GM12878 (cell line): ENCODE measurements around the gene CDCP1. TPM values are rescaled to one million over a fixed set of nuclear protein-coding genes. Genes with fewer than 3 reads are reported as not detected.

Experiments used
- ATAC-seq: fragments of 200-7000 bp; cut with Tn5 transposase; 3 replicates; pipeline ENCODE4 v1.9.1; 2020; ENCODE audit warnings: mild to moderate bottlenecking, moderate library complexity
- BruUV-seq: library from RNA; stranded (reverse); fragments of 400-500 nt; replicated peaks from 2 replicates; lab custom pipeline; 2021; lab: Mats Ljungman, UMichigan
- CTCF ChIA-PET: fragments of 300-600 bp; sonication (Branson Sonifier 250); formaldehyde crosslinking; extraction: SDS; loops from one replicate; lab custom pipeline; 2021; ENCODE audit warnings: inconsistent platforms; lab: Yijun Ruan, JAX
- POLR2A ChIA-PET: fragments of 350-600 bp; formaldehyde crosslinking; extraction: SDS; loops from one replicate; lab custom pipeline; 2021; ENCODE audit warnings: inconsistent platforms; lab: Charles Lee
- RAD21 ChIA-PET: fragments of 300-600 bp; sonication (Branson Sonifier 250); formaldehyde crosslinking; loops from one replicate; lab custom pipeline; 2023; ENCODE audit warnings: antibody characterized with exemption; ENCODE audit not compliant: unreplicated experiment; lab: Charles Lee
- SMC1A ChIA-PET: fragments of 300-600 bp; sonication (Branson Sonifier 250); formaldehyde crosslinking; loops from one replicate; lab custom pipeline; 2023; ENCODE audit not compliant: unreplicated experiment, uncharacterized antibody; lab: Charles Lee
- DNase-seq: peaks from one replicate; pipeline ENCODE4 v3.0.0-alpha.2; 2011; ENCODE audit warnings: low read depth, low spot score
- FAIRE-seq: peaks from 3 replicates; lab custom pipeline; 2011; peaks lifted over from hg19 to GRCh38; lab: Jason Lieb, UNC
- H2AFZ ChIP-seq: 2 replicates; pipeline ENCODE4 v1.6.0; 2011; ENCODE audit warnings: low read depth, low read length, control low read depth; ENCODE audit not compliant: control insufficient read depth
- H3K27ac ChIP-seq: 2 replicates; pipeline ENCODE4 v1.5.1; 2011; ENCODE audit warnings: control low read depth; ENCODE audit not compliant: control insufficient read depth, insufficient read depth
- H3K27me3 ChIP-seq, 2 experiments: replicated peaks in 1 of 2; 2 replicates each; pipeline versions ENCODE4 v1.6.0 to v1.6.1; 2011; ENCODE audit warnings: low read length in 1 of 2; ENCODE audit not compliant: control insufficient read depth in 2 of 2, insufficient read depth in 2 of 2
- H3K36me3 ChIP-seq, 2 experiments: 2 replicates each; pipeline ENCODE4 v1.5.1; 2011; ENCODE audit warnings: low read length in 1 of 2; ENCODE audit not compliant: control insufficient read depth in 2 of 2, insufficient read depth in 2 of 2
- H3K4me1 ChIP-seq: 2 replicates; pipeline ENCODE4 v1.6.1; 2011; ENCODE audit warnings: mild to moderate bottlenecking, low read length, moderate library complexity, mixed read lengths; ENCODE audit not compliant: control insufficient read depth, insufficient read depth
- H3K4me2 ChIP-seq: 2 replicates; pipeline ENCODE4 v1.6.0; 2011; ENCODE audit warnings: control low read depth; ENCODE audit not compliant: control insufficient read depth, insufficient read depth
- H3K4me3 ChIP-seq: fragments of 200-600 bp; sonication (generic); 2 replicates; pipeline ENCODE4 v1.5.1; 2016
- H3K79me2 ChIP-seq: 2 replicates; pipeline ENCODE4 v1.6.0; 2011; ENCODE audit warnings: low read length; ENCODE audit not compliant: control insufficient read depth, insufficient read depth
- H3K9ac ChIP-seq: 2 replicates; pipeline ENCODE4 v1.8.0; 2011; ENCODE audit warnings: low read length, control low read depth, mixed read lengths; ENCODE audit not compliant: control insufficient read depth, insufficient read depth
- H3K9me3 ChIP-seq: replicated peaks from 3 replicates; pipeline ENCODE4 v1.5.1; 2011; ENCODE audit warnings: mild to moderate bottlenecking, low read length; ENCODE audit not compliant: control insufficient read depth, insufficient read depth
- H4K20me1 ChIP-seq: 2 replicates; pipeline ENCODE4 v1.6.0; 2011; ENCODE audit not compliant: control insufficient read depth, insufficient read depth
- CBX3 ChIP-seq: fragments of 200-600 bp; sonication (generic); IDR thresholded peaks from 2 replicates; pipeline ENCODE4 v1.6.1; 2016; ENCODE audit warnings: low read depth, borderline replicate concordance
- ZNF24 ChIP-seq: fragments of 450-650 bp; IDR thresholded peaks from 2 replicates; pipeline ENCODE4 v1.6.1; 2017; ENCODE audit warnings: antibody characterized with exemption, mild to moderate bottlenecking
- whole genome bisulfite sequencing: methylation state at CpG from one replicate; pipeline ENCODE4 v1.1.6; 2016; ENCODE audit warnings: low lambda C conversion rate; ENCODE audit not compliant: insufficient replicate concordance, insufficient coverage; ENCODE audit errors: missing lambda C conversion rate; 5-methylcytosine and 5-hydroxymethylcytosine counted together
- in situ Hi-C: fragments of 300-500 bp; cut with MboI; formaldehyde crosslinking; loops from 9 replicates; pipeline ENCODE4 v1.14.3; 2018; ENCODE audit warnings: mixed read lengths
- intact Hi-C: fragments of 100-400 bp; cut with micrococcal nuclease; formaldehyde crosslinking; loops from one replicate; pipeline ENCODE4 v1.14.2; 2022; ENCODE audit not compliant: unreplicated experiment
- polyA plus RNA-seq, 11 experiments: library from polyadenylated mRNA; depleted of rRNA in 4 of 11; unstranded in 6 of 11; stranded (reverse) in 5 of 11; fragments of >200 nt; fragmentation: Nextera tagmentation in 4 of 11; fragmentation: Illumina TruSeq in 1 of 11; extraction: Ambion mirVana in 4 of 11; extraction: Trizol in 1 of 11; gene quantifications; 1 replicate in 1 of 11; 2 replicates in 10 of 11; pipeline versions ENCODE4 v1.2.1 to v1.2.3, GENCODE V29; 2011 to 2016; ENCODE audit warnings: inconsistent platforms in 2 of 11, missing spikeins in 2 of 11, low read depth in 1 of 11
- total RNA-seq, 4 experiments: library from RNA; depleted of rRNA in 3 of 4; stranded (reverse); fragments of >200 nt in 3 of 4; fragmentation: Illumina TruSeq in 1 of 4; extraction: Trizol in 1 of 4; gene quantifications; 2 replicates each; pipeline versions ENCODE4 v1.2.1 to v1.2.3, GENCODE V29; 2013 to 2021
- TF ChIP-seq, protein P1 (sequence below): IDR thresholded peaks from 2 replicates; pipeline ENCODE4 v1.6.1; 2011; ENCODE audit warnings: borderline replicate concordance, low read depth, mild to moderate bottlenecking, moderate library complexity, low read length; ENCODE audit not compliant: insufficient read depth, poor library complexity, severe bottlenecking
- TF ChIP-seq, protein P2 (sequence below): fragments of 450-650 bp; IDR thresholded peaks from 2 replicates; pipeline ENCODE4 v1.6.1; 2017; ENCODE audit warnings: low read depth, mild to moderate bottlenecking, moderate library complexity

CDCP1 gene
- total and polyA plus RNA-seq, 10 of the 15 experiments (the other 5 are each of a cell fraction or from before 2014, with no cell fraction given) = 0.35 to 2.2 (median 0.86) TPM

GRCh38 chr3:45145223-45145622, 955 bp downstream of the CDCP1 start:
- RAD21 ChIA-PET = interaction anchor here (0.9 to 3.6 kb wide), 4 partner anchors 9 to 104 kb away, joined by 4 to 16 read pairs (median 6); no protein-coding TSS in a partner anchor
- H3K27ac ChIP-seq = no peak overlapping the region
- H3K4me2 ChIP-seq = no peak overlapping the region; the same call in 1 of the 2 replicates
- BruUV-seq = no TSS peak
- WGBS = 44% methylated on average over 15 of the region's 15 CpGs
- H3K4me3 ChIP-seq = no peak overlapping the region
- H3K79me2 ChIP-seq = no peaks in the 10 kb centered on the region
- in situ Hi-C loops = no loop called here
- CTCF ChIA-PET = interaction anchor here (0.5 to 1.8 kb wide), 5 partner anchors 21 to 464 kb away, joined by 3 to 9 read pairs (median 4); no protein-coding TSS in a partner anchor
- no peaks in the 10 kb centered on the region for H3K36me3 ChIP-seq
- H4K20me1 ChIP-seq = no peaks in the 10 kb centered on the region
- DNase-seq = no peak
- H3K27me3 ChIP-seq = peaks cover 2 to 10% of the 10 kb centered on the region in 2 experiments
- intact Hi-C loops = no loop called here
- SMC1A ChIA-PET = interaction anchor here (0.7 to 2.7 kb wide), 8 partner anchors 9 to 76 kb away, joined by 3 to 9 read pairs (median 4); no protein-coding TSS in a partner anchor
- no peak for TF ChIP-seq CBX3
- TF ChIP-seq, protein P1, sequence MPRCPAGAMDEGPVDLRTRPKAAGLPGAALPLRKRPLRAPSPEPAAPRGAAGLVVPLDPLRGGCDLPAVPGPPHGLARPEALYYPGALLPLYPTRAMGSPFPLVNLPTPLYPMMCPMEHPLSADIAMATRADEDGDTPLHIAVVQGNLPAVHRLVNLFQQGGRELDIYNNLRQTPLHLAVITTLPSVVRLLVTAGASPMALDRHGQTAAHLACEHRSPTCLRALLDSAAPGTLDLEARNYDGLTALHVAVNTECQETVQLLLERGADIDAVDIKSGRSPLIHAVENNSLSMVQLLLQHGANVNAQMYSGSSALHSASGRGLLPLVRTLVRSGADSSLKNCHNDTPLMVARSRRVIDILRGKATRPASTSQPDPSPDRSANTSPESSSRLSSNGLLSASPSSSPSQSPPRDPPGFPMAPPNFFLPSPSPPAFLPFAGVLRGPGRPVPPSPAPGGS = no peak
- TF ChIP-seq, protein P2, sequence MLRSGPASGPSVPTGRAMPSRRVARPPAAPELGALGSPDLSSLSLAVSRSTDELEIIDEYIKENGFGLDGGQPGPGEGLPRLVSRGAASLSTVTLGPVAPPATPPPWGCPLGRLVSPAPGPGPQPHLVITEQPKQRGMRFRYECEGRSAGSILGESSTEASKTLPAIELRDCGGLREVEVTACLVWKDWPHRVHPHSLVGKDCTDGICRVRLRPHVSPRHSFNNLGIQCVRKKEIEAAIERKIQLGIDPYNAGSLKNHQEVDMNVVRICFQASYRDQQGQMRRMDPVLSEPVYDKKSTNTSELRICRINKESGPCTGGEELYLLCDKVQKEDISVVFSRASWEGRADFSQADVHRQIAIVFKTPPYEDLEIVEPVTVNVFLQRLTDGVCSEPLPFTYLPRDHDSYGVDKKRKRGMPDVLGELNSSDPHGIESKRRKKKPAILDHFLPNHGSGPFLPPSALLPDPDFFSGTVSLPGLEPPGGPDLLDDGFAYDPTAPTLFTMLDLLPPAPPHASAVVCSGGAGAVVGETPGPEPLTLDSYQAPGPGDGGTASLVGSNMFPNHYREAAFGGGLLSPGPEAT = 0 out of 2 replicates have a peak, but pooled peaks have one; percentile 14
- no peak for TF ChIP-seq ZNF24
- TF ChIP-seq, all 136 proteins: peak for 1
- POLR2A ChIA-PET = interaction anchor here (1.7 kb wide), 1 partner anchor 27 kb away, joined by 6 read pairs; no protein-coding TSS in a partner anchor
- no peak for FAIRE-seq
- Histone ChIP-seq H3K4me1 (no peaks in the 10 kb centered on the region), H2AFZ (no peak overlapping the region), H3K9me3 (no peaks in the 10 kb centered on the region; the same call in 2 of the 3 replicates), H3K9ac (no peak overlapping the region)
- no peak; the same call in 2 of the 3 replicates for ATAC-seq
